Measurements from ENCODE around the gene ZBED2.
"Not testable (repeated sequence)": the region's sequence is repeated elsewhere in the genome, so short reads cannot be mapped to it uniquely, and the experiment has no call there.

Gene ZBED2, protein sequence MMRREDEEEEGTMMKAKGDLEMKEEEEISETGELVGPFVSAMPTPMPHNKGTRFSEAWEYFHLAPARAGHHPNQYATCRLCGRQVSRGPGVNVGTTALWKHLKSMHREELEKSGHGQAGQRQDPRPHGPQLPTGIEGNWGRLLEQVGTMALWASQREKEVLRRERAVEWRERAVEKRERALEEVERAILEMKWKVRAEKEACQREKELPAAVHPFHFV

DNA sequence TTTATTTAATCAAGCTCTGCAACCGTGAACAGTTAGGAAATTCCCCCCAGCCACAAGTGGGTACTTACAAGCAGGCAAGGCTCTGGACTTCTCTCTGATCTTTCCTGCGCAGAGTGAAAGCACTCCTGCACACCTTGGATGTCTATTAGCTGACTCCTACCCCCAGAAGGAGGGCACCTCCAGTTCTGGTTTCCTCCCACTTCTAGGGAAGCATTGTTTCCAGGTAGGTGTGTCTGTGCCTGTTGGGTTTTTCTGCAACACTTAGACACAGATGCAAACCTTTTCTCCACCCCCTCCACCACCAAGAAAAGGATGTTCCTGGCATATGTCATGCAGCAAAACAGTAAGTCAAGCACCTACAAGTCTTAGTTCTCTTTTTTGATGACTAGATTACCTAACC is at the start of gene ZBED2:
ZBED2 (minus strand) TSS at position 115 of the 400 bp plus-strand sequence. CDS start 1,145 bp downstream, outside the sequence.
- DNase-seq = no peak

DNA sequence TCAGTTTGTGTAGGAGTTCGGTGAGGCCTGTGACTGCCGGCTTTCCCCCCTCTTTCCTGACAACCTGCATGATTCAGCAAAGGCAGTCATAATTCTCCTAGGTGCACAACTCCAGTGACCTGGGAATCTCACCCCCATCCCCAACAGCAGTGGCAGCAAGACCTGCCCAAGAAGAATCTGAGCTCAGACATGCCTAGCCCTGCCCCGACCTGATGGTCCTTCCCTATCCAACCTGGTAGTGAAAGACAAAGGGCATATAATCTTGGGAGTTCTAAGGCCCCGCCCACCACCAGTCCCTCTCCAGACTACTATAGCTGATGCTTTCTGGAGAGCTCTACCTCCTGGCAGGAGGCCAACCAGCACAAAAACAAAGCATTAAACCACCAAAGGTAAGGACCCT is 44.2 kb upstream of the ZBED2 start:
- DNase-seq = no peak

DNA sequence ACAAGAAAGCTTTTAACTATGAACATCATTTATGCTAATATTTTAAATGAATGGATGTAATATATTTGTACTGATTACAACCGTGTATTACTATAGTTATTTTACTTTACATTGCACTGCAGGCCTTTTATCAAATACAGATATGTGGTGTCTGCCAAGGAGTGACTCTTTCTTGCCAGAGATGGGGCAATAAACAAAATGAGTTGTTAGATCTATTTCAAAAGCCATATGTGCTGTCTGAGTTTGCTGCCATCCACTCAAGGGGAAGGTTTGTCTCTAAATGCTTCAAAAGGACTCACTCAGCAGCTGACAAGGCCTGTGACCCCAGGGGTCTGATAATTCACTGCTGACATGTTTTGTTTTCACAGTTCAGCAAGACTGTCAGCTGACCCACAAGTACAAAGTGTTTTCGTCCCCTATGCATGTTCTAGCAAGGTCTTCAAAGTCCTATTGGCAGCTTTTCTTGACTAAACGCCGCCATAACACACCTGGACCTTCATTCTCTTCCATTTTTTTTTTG is 41.3 kb upstream of the ZBED2 start:
- no peak for DNase-seq

DNA sequence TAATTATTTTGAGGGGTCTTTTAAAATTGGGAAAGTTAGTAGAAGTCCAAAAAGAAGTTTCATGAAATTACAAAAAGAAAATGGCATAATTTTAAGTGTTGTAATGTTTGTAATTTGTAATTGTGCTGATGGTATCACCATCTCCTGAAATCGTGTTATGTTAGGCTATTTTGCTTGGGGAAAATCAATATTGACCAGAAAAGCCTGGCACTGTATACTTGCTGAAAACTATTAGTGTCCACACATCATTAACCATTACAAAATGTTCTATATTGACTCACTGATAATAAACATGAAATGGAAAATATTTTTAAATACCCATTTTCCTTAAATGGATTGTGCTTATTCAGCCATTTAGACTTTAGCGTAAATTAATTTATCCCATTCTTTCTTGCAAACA is 40.3 kb upstream of the ZBED2 start:
- DNase-seq = no peak

DNA sequence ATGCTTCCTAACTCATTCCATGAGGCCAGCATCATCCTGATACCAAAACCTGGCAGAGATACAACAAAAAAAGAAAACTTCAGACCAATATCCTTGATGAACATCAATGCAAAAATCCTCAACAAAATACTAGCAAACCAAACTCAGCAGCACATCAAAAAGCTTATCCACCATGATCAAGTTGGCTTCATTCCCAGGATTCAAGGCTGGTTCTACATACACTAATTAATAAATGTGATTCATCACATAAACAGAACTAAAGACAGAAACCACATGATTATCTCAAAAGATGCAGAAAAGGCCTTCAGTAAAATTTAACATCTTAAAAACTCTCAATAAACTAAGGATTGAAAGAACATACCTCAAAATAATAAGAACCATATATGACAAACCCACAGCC is 35.5 kb upstream of the ZBED2 start:
- not testable (repeated sequence) for DNase-seq

DNA sequence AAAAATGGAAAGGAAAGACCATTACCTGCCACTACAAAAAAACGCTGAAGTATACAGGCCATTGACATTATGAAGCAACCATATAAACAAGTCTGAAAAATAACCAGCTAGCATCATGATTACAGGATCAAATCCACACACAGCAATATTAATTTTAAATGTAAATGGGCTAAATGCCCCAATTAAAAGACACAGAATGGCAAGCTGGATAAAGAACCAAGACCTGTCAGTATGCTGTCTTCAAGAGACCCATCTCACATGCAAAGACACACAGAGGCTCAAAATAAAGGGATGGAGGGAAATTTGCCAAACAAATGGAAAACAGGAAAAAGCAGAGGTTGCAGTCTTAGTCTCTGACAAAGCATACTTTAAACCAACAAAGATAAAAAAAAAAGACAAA is 33.9 kb upstream of the ZBED2 start:
- DNase-seq = not testable (repeated sequence)

DNA sequence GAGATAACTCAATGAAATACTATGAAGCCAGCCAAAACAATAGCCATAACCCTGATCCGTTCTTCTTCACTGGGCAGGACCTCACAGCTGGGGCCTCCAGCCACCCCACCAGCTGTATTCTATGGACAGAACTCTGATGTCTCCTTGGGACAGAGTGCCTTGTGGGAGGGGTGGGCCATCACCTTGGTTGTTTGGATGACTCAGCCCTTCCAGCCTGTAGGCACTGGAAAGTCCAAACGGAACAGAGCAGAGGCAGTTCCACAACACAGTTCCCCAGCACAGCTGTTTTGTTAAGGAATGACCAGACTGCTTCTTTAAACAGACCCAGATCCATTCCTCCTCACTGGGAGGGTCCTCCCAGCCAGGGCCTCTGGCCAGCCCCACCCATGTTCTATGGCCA is 31.9 kb upstream of the ZBED2 start:
- DNase-seq = no peak

DNA sequence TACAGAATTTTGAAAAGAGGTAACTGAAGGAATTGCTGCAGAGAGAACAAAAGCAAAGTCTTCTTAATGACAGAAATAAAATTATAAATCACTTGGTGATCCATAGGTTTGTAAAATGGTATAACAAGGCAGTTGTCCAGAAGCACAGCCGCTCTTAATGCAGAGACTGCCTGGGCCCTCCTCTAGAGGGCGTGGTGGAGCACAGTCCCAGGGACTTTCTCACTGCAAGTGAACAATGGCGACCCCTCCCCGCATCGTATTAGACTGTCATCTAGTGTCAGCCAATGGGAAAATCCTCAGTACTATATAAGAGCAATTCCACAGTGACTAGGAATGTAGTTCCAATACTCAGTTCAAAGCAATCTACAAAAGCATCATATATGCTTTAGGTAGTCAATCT is 26.4 kb upstream of the ZBED2 start:
- DNase-seq = peak; percentile 55

DNA sequence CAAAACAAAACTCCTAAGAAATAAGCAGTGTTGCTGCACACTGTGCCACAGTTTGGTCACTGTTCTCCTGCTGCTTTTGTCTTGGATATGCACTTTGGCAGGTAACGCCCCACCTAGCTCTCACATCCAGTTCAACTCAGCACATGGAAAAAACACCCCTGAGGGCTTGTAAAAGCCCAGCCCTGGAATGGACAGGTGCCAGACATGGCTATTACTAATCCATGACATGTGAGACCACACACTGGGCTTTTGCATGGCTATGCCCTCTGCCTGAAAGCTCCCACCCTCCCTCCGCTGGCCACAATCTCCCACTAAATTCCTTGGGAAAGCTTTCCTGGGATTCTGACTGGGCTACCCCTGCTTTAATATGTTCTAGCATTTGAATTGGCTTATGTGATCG is 24.7 kb upstream of the ZBED2 start:
- peak; percentile 44 for DNase-seq

DNA sequence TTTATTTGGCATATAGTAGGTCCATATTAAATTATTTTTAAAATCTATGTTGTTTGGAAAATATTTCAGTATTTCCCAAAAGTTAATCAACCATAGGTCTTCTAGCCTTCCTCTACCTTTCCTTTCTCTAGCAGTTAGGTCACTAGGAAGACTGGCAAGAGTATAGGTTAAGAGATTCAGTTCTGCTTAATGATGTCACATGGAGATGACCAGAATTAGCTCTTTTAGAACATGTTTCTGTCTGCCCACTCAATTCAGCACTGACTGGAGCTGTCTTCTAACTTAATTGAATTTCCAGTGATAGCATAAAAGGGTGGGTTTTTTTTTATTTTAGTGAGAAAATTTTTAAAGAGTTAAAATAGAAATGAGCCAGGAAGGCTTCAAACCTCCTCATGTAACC is 23.8 kb upstream of the ZBED2 start:
- DNase-seq = no peak

DNA sequence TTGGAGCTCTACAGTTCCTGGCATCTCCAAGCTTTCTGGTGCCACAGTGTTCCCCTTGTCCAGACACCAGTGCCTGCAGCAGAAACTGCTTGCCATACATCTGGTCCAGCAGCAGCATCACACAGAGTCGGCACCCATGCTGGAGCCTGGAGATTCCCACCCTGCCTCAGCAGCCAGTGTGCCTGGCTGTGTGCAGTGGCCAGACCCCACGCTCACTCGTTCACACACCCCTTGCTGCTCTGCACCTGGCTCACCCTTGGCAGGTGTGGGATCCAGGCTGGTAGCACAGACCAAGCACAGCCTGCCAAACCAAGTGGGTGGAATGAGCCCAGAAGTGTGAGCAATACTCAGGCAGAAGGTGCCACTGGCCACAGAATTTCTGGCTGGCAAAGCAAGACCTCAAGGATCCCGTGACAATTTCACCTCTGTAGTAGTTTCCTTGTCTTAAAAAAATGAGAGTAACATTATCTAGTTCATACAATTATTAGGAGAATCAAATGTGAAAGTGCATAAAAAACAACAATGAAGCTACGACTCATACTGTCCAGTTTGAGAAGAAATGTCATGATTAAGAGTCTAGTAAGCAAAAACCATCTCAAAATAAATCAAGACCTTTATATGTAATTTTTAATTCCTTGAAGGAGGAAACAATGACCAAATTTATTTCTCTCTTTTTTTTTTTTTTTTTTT is 22.9 kb upstream of the ZBED2 start:
- no peak for DNase-seq

DNA sequence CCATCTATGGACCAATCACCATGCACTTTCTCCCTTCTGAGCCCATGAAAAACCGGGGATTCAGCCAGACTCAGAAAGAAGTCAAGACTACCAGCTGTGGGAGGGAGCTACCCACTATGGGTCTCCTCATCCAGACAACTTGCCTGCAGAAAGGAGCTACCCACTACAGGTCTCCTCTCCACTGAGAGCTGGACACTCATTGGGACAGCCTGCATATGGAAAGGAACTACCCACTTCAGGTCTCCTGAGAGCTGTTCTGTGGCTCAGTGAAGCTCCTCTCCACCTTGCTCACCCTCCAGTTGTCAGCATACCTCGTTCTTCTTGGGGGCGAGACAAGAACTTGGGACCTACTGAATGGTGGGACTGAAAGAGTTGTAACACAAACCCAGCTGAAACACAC is 22.3 kb upstream of the ZBED2 start:
- no peak for DNase-seq

DNA sequence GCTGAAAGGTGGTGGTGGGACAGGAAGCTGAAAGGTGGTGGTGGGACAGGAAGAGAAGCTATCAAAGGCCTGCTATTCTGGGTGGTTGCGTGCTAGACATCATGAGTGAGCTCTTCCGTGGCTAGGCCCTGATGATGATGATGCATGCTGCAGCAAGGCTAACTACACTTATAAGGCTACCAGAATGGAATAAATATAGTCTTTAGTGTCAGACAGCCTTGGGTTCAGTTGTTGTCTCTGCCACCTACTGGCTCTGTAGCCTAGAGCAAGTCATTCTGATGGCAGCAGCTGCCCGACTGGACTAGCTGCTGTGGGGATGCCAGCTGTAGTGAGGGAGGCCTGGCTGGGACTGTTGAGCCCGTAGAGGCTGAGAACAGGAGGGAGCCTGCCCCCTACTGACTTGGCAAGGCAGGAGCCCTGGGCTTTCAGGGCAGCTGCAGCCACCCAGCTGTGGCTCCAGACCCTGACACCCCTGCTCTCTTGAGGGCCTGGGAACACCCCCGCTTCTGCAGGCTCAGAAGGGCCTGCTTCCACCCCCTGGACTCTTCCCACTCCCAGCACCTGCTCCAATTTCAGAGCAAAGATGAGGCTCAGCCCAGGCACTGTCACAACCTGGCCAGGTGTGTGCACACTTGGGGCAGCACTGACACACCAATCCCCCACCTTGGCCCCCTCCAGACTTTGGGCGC is 21.4 kb upstream of the ZBED2 start:
- DNase-seq = no peak

DNA sequence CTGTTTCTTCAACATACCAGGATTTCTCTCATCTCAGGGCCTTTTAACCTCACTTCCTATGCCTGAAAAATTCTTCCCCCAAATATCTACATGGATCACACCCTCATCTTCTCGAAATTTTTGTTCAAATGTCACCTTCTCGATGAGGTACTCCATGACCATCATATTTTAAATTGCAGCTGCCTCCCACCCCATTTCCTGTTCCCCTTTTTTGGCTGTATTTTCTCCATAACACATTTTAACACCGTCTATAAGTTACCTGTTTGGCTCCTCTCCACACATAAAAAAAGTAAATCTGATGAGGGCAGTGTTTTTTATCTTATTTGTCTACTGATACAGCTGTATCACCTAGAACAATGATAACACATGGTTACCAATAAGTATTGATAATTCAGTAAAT is 20.7 kb upstream of the ZBED2 start:
- no peak for DNase-seq

DNA sequence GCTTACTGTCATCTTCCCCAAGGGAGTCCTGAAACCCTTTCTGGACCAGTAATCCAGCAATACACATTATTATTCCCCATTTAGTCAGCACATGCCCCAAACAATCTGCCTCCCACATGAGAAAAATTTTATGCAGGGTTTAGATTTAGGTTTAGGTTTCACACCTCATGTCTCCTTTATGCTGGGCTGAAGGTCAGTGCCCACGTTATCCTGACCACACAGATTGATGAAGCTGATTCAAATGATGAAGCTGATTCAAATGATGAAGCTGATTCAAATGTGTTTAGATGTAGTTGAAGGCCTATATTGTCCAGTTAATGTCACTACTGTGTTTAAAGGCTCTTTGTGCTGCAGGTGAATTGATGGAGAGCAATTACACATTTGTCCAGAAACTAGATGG is 18.1 kb upstream of the ZBED2 start:
- no peak for DNase-seq

DNA sequence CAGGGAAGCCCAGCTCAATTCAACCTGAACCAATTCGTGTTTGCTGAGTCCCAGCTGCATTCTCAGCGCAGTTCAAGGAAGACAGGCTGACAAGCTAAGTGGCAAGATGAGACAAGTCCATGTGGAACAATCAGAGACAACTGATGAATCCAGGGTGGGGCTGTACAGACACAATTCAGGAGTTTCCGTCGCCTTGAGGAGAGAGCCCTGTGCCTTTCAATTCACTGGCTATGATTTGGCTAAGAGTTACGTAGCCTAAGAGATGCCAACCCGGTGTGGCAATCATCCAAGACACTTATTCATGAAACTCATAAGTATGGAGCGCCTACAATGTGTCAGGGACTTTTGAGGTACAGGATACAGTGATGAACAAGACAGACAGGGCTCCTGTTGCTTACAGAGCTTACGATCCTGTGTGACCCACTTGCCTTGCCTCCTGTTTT is 15.5 kb upstream of the ZBED2 start:
- no peak for DNase-seq

DNA sequence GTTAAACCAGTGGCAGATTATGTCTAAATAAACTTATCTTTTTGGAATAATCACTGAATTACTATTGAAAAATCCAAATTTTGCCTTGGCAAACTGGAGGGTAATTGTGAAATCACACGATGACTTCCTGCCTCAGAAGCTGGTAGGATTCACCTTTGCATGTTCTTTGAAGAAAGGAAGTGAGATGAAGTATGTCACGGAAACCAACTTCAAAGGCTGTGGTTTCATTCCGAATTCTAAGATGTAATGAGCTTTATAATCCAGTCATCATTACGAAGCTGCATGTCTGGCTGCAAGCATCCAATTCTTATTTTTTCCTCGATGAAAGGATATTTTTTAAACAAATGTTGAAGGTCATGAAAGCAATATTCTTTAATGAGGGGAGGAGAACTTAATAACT is 15.0 kb upstream of the ZBED2 start:
- no peak for DNase-seq

DNA sequence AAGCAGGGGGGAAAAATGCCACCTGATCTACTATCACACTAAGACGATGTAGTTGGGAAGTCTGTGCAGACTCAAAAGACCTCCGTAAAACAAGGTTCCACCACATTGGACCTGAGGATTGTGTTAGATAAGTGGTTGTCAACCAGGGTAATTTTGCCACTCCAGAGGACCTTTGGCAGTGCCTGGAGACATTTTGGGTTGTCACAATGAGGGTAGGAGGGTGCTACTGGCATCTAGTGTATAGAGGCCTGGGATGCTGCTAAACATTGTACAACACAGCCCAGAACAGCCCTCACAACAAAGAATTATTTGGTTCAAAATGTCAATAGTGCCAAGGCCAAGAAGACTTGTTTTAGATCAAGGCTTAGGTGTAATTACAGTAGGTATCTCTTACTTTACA is 14.6 kb upstream of the ZBED2 start:
- no peak for DNase-seq

DNA sequence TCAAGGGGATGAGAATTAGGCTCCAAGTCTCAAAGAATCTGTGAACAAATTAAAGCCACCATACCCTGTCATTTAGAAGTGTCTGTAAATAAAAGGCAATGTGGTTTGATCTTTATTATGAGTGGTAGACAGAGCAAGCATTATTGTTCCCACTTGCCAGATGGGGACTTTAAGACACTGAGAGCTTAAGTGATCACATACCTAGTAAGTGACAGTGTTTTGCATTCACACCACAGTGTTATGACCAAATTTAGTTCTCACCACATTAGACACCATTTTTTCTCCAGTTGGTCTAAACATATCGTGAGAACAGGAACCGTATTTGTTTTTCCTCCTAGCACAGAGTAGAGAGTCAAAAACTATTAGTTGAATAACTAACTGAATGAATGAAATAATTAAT is 13.2 kb upstream of the ZBED2 start:
- no peak for DNase-seq

DNA sequence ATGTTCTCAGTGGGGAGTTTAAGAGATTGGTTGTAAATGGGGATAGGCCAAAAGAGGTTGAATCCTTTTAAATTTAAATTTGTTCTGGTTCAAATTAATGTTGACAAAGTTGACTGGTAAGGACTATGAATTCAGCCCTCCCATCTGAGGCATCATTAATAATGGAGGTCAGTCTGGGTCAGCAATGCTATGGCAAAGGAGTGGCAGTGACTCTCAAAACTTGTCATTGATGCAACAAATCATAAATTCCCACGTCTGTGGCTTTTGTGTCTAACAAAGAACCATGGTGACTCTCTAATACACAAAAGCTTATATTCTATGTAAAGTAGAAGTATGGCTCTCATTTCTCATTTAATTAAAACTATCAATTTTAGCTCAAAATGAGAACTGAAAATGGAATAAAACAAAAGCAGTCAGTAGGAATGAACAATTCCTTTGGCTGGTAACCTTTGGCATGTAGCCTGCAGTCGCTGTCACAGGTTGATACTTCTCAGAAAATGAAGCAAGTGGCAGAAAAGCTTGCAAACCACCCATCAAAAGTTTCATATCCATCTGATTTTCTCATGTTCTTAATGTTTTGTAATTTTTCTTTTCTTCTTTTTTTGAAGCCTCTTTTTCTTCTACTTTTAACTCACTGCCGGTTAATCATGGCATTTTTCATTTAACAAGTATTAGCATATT is 12.2 kb upstream of the ZBED2 start:
- no peak for DNase-seq

DNA sequence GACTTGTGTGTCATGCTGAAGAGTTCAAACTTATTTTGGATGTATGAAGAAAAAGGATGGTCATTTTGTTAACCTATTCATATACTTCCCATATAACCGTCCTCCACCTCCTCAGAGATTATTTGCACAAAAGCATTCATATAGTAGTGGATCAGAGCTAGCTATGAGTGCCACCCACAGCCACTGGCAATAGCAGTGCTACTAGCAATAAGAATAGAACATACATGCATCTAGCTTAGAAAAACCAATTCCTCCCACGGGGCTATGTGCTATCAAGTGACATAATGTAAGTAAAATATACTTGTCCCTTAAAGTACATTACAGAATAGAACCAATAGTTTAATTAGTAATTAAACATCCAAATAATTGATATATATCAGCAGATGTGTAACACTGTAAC is 10.3 kb upstream of the ZBED2 start:
- DNase-seq = no peak

DNA sequence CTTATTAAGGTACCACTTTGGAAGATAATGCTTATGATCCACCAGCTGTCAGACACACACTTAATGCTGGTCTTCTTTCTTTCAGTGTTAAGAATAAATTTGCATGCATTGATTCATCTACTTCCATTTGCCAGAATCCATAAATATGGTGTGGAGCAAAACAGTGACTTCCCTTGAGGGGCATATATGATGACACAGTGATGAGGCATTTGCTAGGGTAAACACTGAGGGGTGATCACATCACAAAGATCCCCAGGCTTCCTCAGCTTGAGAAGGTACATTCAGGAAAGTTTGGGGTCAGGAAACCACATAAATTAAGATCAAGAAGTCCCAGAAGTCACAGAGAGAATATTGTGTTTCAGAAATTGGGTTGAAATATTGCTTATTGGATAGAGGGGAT is 9.9 kb upstream of the ZBED2 start:
- no peak for DNase-seq

DNA sequence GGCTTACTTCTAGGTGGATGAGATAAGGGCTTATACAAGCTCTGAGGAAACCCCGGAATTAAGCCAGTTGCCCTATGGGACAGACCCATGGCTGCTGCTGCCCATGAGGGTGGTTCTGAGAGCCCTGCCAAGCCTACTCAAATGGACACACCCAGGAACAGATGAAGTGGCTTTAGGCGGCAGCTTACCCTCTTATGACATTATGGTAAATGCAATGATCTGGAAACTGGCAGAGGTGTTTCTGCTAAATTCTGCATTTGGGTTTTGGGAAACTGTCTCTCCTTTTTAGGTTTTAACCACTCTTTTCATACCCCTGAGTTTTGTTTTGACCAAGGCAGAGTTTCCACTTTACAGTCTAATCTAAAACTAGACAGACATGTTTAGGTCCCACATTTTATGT is 9.0 kb upstream of the ZBED2 start:
- no peak for DNase-seq

DNA sequence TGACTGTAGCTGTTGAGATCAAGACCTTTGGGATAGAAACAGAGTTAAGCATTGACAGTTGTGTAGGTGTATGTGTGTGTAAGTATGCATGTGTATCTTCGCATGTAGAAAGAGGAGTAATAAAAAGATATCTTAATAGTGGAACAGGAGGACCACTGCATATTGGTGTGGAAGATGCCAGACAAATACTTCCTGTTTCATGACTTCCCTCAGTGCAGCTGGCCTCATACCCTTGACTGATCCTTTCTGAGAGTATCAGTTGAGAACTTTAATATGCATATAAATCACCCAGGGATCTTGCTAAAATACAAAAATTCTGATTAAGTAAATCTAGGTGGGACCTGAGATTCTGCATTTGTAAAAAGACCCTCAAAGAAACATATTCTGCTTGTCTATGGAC is 8.5 kb upstream of the ZBED2 start:
- DNase-seq = no peak
